GM23338 (cell line): Measurements from ENCODE around the gene NVL.

Experiments used
- CREB1 ChIP-seq: fragments of 250-450 bp; sonication (Bioruptor Pico); IDR thresholded peaks from 2 replicates; pipeline ENCODE4 v1.5.0; 2020; ENCODE audit warnings: low read depth, mild to moderate bottlenecking, moderate library complexity
- CTCF ChIP-seq, 2 experiments: fragments of 200-600 bp in 1 of 2; sonication (generic) in 1 of 2; conservative IDR thresholded peaks; 2 replicates each; pipeline versions ENCODE4 v1.5.1 to v1.6.1; 2016 to 2017; ENCODE audit warnings: antibody characterized with exemption in 2 of 2, low read depth in 2 of 2, mild to moderate bottlenecking in 2 of 2, moderate library complexity in 1 of 2
- EZH2 ChIP-seq: fragments of 200-600 bp; sonication (generic); IDR thresholded peaks from one replicate; pipeline ENCODE4 v1.8.0; 2017; ENCODE audit warnings: antibody characterized with exemption, mild to moderate bottlenecking, low read depth; ENCODE audit not compliant: unreplicated experiment
- EZH2phosphoT487 ChIP-seq: fragments of 200-600 bp; sonication (generic); IDR thresholded peaks from one replicate; pipeline ENCODE4 v1.8.1; 2018; ENCODE audit warnings: antibody characterized with exemption; ENCODE audit not compliant: unreplicated experiment
- JUNB ChIP-seq: IDR thresholded peaks from one replicate; pipeline ENCODE4 v1.6.1; 2016; ENCODE audit warnings: antibody characterized with exemption; ENCODE audit not compliant: unreplicated experiment
- NANOG ChIP-seq: IDR thresholded peaks from 2 replicates; pipeline ENCODE4 v1.6.1; 2016; ENCODE audit warnings: antibody characterized with exemption, borderline replicate concordance
- POLR2AphosphoS5 ChIP-seq: IDR thresholded peaks from 2 replicates; pipeline ENCODE4 v1.6.1; 2016; ENCODE audit warnings: antibody characterized with exemption, low read depth
- TF ChIP-seq, protein P1 (sequence below): IDR thresholded peaks from one replicate; pipeline ENCODE4 v1.6.1; 2018; ENCODE audit warnings: antibody characterized with exemption; ENCODE audit not compliant: unreplicated experiment

DNA sequence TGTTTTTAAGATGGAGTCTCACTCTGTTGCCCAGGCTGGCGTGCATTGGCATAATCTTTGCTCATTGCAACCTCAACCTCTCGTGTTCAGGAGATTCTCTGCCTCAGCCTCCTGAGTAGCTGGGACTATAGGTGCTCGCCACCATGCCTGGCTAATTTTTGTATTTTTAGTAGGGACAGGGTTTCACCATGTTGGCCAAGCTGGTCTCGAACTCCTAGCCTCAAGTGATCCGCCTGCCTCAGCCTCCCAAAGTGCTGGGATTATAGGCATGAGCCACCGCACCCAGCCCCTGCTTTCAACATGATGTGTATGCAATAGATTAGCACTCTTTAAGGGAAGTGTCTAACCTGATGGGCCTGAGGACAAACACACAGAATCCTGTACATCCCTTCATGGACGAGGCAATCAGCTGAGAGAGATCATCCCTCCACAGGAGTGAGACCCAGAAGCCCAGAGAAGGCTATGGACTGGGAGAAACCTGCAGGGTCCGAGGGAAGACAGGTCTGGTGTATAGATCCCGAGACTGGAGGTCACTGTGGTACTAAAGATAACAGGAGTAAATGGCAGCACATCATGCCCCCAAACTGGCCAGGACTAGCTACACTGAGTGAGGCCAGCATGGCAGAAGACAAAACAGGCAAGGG lies 152.5 kb downstream of the NVL start:
- no peak for TF ChIP-seq JUNB
- no peak for TF ChIP-seq CREB1 (CRISPR knock-in tag)
- TF ChIP-seq CTCF (conservative IDR thresholded peaks at IDR 0.05; ENCODE audit: low read depth in 2 of 2) = no peak
- no peak for TF ChIP-seq EZH2
- no peak for TF ChIP-seq EZH2phosphoT487
- TF ChIP-seq NANOG = no peak
- no peak for TF ChIP-seq POLR2AphosphoS5
- TF ChIP-seq, protein P1, sequence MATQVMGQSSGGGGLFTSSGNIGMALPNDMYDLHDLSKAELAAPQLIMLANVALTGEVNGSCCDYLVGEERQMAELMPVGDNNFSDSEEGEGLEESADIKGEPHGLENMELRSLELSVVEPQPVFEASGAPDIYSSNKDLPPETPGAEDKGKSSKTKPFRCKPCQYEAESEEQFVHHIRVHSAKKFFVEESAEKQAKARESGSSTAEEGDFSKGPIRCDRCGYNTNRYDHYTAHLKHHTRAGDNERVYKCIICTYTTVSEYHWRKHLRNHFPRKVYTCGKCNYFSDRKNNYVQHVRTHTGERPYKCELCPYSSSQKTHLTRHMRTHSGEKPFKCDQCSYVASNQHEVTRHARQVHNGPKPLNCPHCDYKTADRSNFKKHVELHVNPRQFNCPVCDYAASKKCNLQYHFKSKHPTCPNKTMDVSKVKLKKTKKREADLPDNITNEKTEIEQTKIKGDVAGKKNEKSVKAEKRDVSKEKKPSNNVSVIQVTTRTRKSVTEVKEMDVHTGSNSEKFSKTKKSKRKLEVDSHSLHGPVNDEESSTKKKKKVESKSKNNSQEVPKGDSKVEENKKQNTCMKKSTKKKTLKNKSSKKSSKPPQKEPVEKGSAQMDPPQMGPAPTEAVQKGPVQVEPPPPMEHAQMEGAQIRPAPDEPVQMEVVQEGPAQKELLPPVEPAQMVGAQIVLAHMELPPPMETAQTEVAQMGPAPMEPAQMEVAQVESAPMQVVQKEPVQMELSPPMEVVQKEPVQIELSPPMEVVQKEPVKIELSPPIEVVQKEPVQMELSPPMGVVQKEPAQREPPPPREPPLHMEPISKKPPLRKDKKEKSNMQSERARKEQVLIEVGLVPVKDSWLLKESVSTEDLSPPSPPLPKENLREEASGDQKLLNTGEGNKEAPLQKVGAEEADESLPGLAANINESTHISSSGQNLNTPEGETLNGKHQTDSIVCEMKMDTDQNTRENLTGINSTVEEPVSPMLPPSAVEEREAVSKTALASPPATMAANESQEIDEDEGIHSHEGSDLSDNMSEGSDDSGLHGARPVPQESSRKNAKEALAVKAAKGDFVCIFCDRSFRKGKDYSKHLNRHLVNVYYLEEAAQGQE = no peak
